ENCODE results near the gene TSEN2.

- no peak for TF ChIP-seq CTCF (conservative IDR thresholded peaks at IDR 0.05 in 1 of 2, IDR thresholded peaks at IDR 0.05 in 1 of 2; ENCODE audit: extremely low read depth in 1 of 2, insufficient read depth in 1 of 2, low read depth in 1 of 2, low read length in 2 of 2)
- no peak for TF ChIP-seq EZH2 (IDR thresholded peaks at IDR 0.05; ENCODE audit: borderline replicate concordance, low read length)
These were observed 15.5 kb upstream of the TSEN2 start for GRCh38 chr3:12468757-12469156.

Data from mammary epithelial cell (primary cell).